ENCODE results near the gene RBFOX2.

DNA sequence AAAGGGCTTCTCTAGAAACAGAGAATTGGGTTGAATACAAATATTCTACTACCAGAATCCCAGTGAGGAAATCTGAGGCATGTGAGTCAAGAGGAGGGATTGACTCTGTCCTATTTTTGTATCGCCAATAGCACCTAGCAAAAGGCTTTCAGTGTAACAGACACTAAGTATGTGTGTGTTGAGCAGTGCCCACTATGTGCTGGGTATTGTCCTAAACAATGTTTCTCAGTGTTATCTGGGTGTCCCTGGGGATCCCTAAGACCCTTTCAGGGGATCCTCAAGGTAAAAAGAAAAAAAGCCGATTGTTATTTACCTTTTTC is 21.0 kb upstream of the RBFOX2 start:
- no peak for TF ChIP-seq EZH2phosphoT487 (IDR thresholded peaks at IDR 0.05; ENCODE audit: low read depth)
- TF ChIP-seq, protein P1, sequence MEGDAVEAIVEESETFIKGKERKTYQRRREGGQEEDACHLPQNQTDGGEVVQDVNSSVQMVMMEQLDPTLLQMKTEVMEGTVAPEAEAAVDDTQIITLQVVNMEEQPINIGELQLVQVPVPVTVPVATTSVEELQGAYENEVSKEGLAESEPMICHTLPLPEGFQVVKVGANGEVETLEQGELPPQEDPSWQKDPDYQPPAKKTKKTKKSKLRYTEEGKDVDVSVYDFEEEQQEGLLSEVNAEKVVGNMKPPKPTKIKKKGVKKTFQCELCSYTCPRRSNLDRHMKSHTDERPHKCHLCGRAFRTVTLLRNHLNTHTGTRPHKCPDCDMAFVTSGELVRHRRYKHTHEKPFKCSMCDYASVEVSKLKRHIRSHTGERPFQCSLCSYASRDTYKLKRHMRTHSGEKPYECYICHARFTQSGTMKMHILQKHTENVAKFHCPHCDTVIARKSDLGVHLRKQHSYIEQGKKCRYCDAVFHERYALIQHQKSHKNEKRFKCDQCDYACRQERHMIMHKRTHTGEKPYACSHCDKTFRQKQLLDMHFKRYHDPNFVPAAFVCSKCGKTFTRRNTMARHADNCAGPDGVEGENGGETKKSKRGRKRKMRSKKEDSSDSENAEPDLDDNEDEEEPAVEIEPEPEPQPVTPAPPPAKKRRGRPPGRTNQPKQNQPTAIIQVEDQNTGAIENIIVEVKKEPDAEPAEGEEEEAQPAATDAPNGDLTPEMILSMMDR (IDR thresholded peaks at IDR 0.05; ENCODE audit: low read depth, low read length): no peak

Measured in OCI-LY3 (cell line).